ENCODE measurements around the gene SMARCC2.

GRCh38 chr12:56202838-56203237 is 13.6 kb upstream of the SMARCC2 start:
- TF ChIP-seq CTCF (conservative IDR thresholded peaks at IDR 0.05; ENCODE audit: low read length) (no peak), EZH2phosphoT487 (IDR thresholded peaks at IDR 0.05; ENCODE audit: borderline replicate concordance) (no peak)

All from Loucy (cell line).